Fibroblast of the aortic adventitia (primary cell): Measurements from ENCODE around the gene FABP6. TPM values are rescaled to one million over a fixed set of nuclear protein-coding genes. Genes with fewer than 3 reads are reported as not detected.

Experiments used
- DNase-seq: peaks from one replicate; pipeline ENCODE4 v3.0.0-alpha.2; 2010; ENCODE audit warnings: low read depth
- H3K4me3 ChIP-seq: 2 replicates; pipeline ENCODE4 v1.5.1; 2011; ENCODE audit warnings: low read depth, mild to moderate bottlenecking, control low read depth, low read length, moderate library complexity
- CTCF ChIP-seq: IDR thresholded peaks from 2 replicates; pipeline ENCODE4 v1.5.1; 2011; ENCODE audit warnings: mild to moderate bottlenecking, low read length, control low read depth, inconsistent platforms; ENCODE audit not compliant: insufficient read depth
- total RNA-seq: library from RNA; depleted of rRNA; stranded (reverse); fragments of >200 nt; gene quantifications from 2 replicates; pipeline ENCODE4 v1.2.3, GENCODE V29; 2012; ENCODE audit warnings: low replicate concordance

The FABP6 gene
- total RNA-seq, 1 donor: not detected

DNA sequence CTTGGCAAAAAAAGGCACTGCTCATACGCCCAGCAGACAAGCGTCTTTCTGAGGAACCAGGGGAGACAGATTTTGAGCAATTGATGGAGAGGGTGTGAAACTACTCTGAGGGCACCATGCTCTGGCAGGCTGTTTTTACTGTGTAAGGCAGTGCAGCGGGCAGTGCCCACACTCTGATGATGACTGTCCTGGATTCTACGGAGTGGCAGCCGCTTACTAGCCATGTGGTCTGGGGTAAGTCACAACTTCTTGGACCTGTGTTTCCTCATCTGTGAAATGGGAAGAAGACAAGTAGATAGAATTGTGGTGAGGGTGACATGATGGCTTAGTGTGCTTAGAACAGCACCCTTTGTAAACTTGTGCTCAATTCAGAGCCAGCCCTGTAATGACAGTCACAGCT lies 38.8 kb downstream of the FABP6 start:
- no peak for TF ChIP-seq CTCF
- H3K4me3 ChIP-seq: no peak overlapping the region
- DNase-seq: no peak

DNA sequence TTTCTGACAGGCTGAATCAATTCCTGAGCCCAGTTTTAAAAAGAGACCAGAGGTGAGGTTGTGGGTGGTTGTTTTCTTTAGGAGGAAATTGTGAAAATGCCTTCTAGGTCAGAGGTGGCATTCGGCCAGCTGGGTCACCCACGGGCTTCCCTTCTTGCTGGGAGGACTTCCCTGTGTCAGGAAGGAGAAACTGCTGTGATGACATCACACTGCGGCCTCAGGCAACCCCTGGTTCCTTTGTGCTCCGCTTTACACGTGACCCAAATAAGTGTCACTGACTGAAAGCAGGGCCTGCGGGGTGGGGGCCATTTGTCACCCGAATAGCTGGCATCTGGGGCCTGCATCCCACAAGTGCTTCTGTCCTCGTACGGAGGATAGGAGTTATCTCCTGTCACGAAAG lies 39.7 kb downstream of the FABP6 start:
- no peak for TF ChIP-seq CTCF
- no peak overlapping the region for H3K4me3 ChIP-seq
- DNase-seq: peak; percentile 32

- no peak overlapping the region for H3K4me3 ChIP-seq
- TF ChIP-seq CTCF: no peak
These were observed 41.4 kb downstream of the FABP6 start for GRCh38 chr5:160270704-160271103.

GRCh38 chr5:160271396-160271795 lies 42.1 kb downstream of the FABP6 start:
- no peak for DNase-seq
- no peak overlapping the region for H3K4me3 ChIP-seq
- no peak for TF ChIP-seq CTCF

More at GRCh38 chr5:160270704-160271103, 41.4 kb downstream of the FABP6 start:
- no peak for DNase-seq

- no peak for TF ChIP-seq CTCF
- no peak for DNase-seq
- no peak overlapping the region for H3K4me3 ChIP-seq
These were observed 42.5 kb downstream of the FABP6 start for GRCh38 chr5:160271836-160272235.

DNA sequence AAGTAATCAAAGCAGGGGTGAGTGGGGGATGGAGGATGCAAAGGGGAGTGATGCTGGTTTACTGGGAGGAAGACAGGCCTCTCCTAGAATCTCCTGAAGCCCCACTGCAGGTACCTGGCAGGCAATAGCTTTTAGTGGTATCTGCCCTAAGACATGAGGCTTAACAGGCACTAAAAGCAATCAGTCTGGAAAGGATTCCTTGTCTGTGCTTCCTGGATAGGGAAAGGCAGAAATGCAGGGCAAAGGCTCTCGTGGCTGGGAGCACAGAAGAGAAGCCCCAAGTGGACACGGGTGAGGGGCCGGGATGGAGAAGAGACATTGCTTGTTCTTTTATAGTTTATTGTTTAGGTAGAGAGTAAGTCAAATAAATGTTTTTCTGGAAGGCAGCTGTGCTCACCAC lies 43.0 kb downstream of the FABP6 start:
- H3K4me3 ChIP-seq: no peak overlapping the region
- no peak for DNase-seq
- no peak for TF ChIP-seq CTCF

- no peak overlapping the region for H3K4me3 ChIP-seq
- no peak for TF ChIP-seq CTCF
- no peak for DNase-seq
These were observed 43.6 kb downstream of the FABP6 start for GRCh38 chr5:160272889-160273288.
